Osteoblast (primary cell): ENCODE data around the gene EGFR. TPM values are rescaled to one million over a fixed set of nuclear protein-coding genes. Genes with fewer than 3 reads are reported as not detected.
A peak's percentile ranks its signal among the peaks of the same experiment; 100 is the strongest.

Experiments
- DNase-seq: peaks from one replicate; pipeline ENCODE4 v3.0.0; 2011; ENCODE audit warnings: low spot score, mixed read lengths; ENCODE audit not compliant: insufficient read length; ENCODE audit errors: missing footprints
- H2AFZ ChIP-seq: 2 replicates; pipeline ENCODE4 v1.6.0; 2011; ENCODE audit warnings: mild to moderate bottlenecking, low read length
- H3K27ac ChIP-seq: 2 replicates; pipeline ENCODE4 v1.5.1; 2011; ENCODE audit warnings: mild to moderate bottlenecking, low read depth, low read length, moderate library complexity
- H3K27me3 ChIP-seq: 2 replicates; pipeline ENCODE4 v1.6.0; 2012; ENCODE audit warnings: mild to moderate bottlenecking, control low read depth, inconsistent platforms, low read length, moderate library complexity; ENCODE audit not compliant: insufficient read depth
- H3K36me3 ChIP-seq: 2 replicates; pipeline ENCODE4 v1.5.1; 2011; ENCODE audit warnings: mild to moderate bottlenecking, low read length, control low read depth, moderate library complexity; ENCODE audit not compliant: insufficient read depth
- H3K4me1 ChIP-seq: 2 replicates; pipeline ENCODE4 v1.5.1; 2011; ENCODE audit warnings: mild to moderate bottlenecking, low read length, control low read depth, moderate library complexity; ENCODE audit not compliant: insufficient read depth
- H3K4me2 ChIP-seq: 2 replicates; pipeline ENCODE4 v1.6.0; 2011; ENCODE audit warnings: mild to moderate bottlenecking, low read length; ENCODE audit not compliant: insufficient read depth
- H3K4me3 ChIP-seq: fragments of 200-600 bp; sonication (generic); 3 replicates; pipeline ENCODE4 v1.5.1; 2012; ENCODE audit warnings: mild to moderate bottlenecking, low read length, inconsistent platforms; ENCODE audit not compliant: insufficient read depth
- H3K79me2 ChIP-seq: 2 replicates; pipeline ENCODE4 v1.6.0; 2012; ENCODE audit warnings: mild to moderate bottlenecking, low read length, control low read depth, inconsistent platforms; ENCODE audit not compliant: insufficient read depth
- H3K9me3 ChIP-seq: 2 replicates; pipeline ENCODE4 v1.5.1; 2011; ENCODE audit warnings: low read depth, low read length, control low read depth
- H4K20me1 ChIP-seq: 2 replicates; pipeline ENCODE4 v1.6.0; 2012; ENCODE audit warnings: mild to moderate bottlenecking, low read length, control low read depth; ENCODE audit not compliant: insufficient read depth
- CTCF ChIP-seq: IDR thresholded peaks from 2 replicates; pipeline ENCODE4 v1.5.1; 2011; ENCODE audit warnings: mild to moderate bottlenecking, low read depth, low read length, moderate library complexity; ENCODE audit errors: extremely low read depth
- total RNA-seq: library from RNA; depleted of rRNA; stranded (reverse); fragments of >200 nt; gene quantifications from 2 replicates; pipeline ENCODE4 v1.2.3, GENCODE V29; 2012

EGFR gene
- total RNA-seq, 1 donor: 104 TPM

- H3K4me3 ChIP-seq: no peak overlapping the region
- no peak for DNase-seq
- H3K79me2 ChIP-seq: peaks cover 94% of the 10 kb centered on the region
- H3K4me2 ChIP-seq: no peak overlapping the region
- H3K9me3 ChIP-seq: no peaks in the 10 kb centered on the region
- no peak for TF ChIP-seq CTCF
- no peak overlapping the region for H2AFZ ChIP-seq
- peaks cover 24% of the 10 kb centered on the region for H4K20me1 ChIP-seq
- peaks cover 18% of the 10 kb centered on the region for H3K4me1 ChIP-seq
- H3K27me3 ChIP-seq: no peaks in the 10 kb centered on the region
- no peak overlapping the region for H3K27ac ChIP-seq
- H3K36me3 ChIP-seq: peaks cover 14% of the 10 kb centered on the region
Measured at GRCh38 chr7:55097100-55097499, 78.3 kb downstream of the EGFR start.

- Histone ChIP-seq H3K36me3 (peaks cover 14% of the 10 kb centered on the region), H3K27ac (no peak overlapping the region), H3K4me3 (no peak overlapping the region), H3K27me3 (no peaks in the 10 kb centered on the region), H2AFZ (no peak overlapping the region), H4K20me1 (peaks cover 28% of the 10 kb centered on the region), H3K9me3 (no peaks in the 10 kb centered on the region), H3K4me1 (peaks cover 26% of the 10 kb centered on the region), H3K4me2 (peak overlapping the region; percentile 5), H3K79me2 (peaks cover 92% of the 10 kb centered on the region)
- no peak for TF ChIP-seq CTCF
- no peak for DNase-seq
Measured at GRCh38 chr7:55099066-55099820, 80.4 kb downstream of the EGFR start.

- no peak overlapping the region for H3K27ac ChIP-seq
- peaks cover 92% of the 10 kb centered on the region for H3K79me2 ChIP-seq
- H3K27me3 ChIP-seq: no peaks in the 10 kb centered on the region
- no peak overlapping the region for H3K4me3 ChIP-seq
- no peak for DNase-seq
- no peak for TF ChIP-seq CTCF
- H3K36me3 ChIP-seq: peaks cover 14% of the 10 kb centered on the region
- H3K4me2 ChIP-seq: no peak overlapping the region
- no peak overlapping the region for H2AFZ ChIP-seq
- H3K4me1 ChIP-seq: peaks cover 34% of the 10 kb centered on the region
- H4K20me1 ChIP-seq: peaks cover 28% of the 10 kb centered on the region
- H3K9me3 ChIP-seq: no peaks in the 10 kb centered on the region
Measured at GRCh38 chr7:55099821-55100543, 81.2 kb downstream of the EGFR start.
